ENCODE measurements around the gene C19orf12. TPM values are rescaled to one million over a fixed set of nuclear protein-coding genes. Genes with fewer than 3 reads are reported as not detected.
A peak's percentile ranks its signal among the peaks of the same experiment; 100 is the strongest.

C19orf12 gene
- total and polyA plus RNA-seq, 8 donors, result 11.0 to 16.9 (median 12.2) TPM

- Histone ChIP-seq H3K36me3 (peaks cover 0 to 23% (median 5%) of the 10 kb centered on the region in 3 donors), H3K9me3 (no peaks in the 10 kb centered on the region), H3K4me1 (no peaks in the 10 kb centered on the region), H3K27me3 (no peaks in the 10 kb centered on the region), H3K4me3 (no peak overlapping the region), H3K27ac (no peak overlapping the region)
- DNase-seq, result peak in 1 of 6 donors; percentile 66
- 69 to 71% methylated on average over 19 to 20 of the region's 20 CpGs for WGBS, 2 donors
- FAIRE-seq, result no peak
- ATAC-seq, result peak in 3 of 4 donors; percentile 19 to 53 (median 44)
- intact Hi-C loops (cut with DNase I), result loop anchor here in 1 of 3 donors (10.0 kb wide), 1 partner anchor 64 kb away; no protein-coding TSS in a partner anchor
- TF ChIP-seq CTCF (IDR thresholded peaks at IDR 0.05), result no peak
These were observed 36.5 kb downstream of the C19orf12 start for GRCh38 chr19:29678484-29679106.

GRCh38 chr19:29677001-29677817, 37.9 kb downstream of the C19orf12 start:
- peak in 1 of 6 donors; percentile 34 for DNase-seq
- peaks cover 0 to 23% (median 5%) of the 10 kb centered on the region in 3 donors for H3K36me3 ChIP-seq

GRCh38 chr19:29676586-29676985, 38.5 kb downstream of the C19orf12 start:
- TF ChIP-seq CTCF (IDR thresholded peaks at IDR 0.05), result no peak
- Histone ChIP-seq H3K4me3 (no peak overlapping the region), H3K27me3 (no peaks in the 10 kb centered on the region), H3K9me3 (no peaks in the 10 kb centered on the region), H3K4me1 (no peaks in the 10 kb centered on the region), H3K27ac (peak overlapping the region in 2 of 4 donors; percentile 18 to 33), H3K36me3 (peaks cover 0 to 23% (median 5%) of the 10 kb centered on the region in 3 donors)
- DNase-seq (no peak), FAIRE-seq (no peak), ATAC-seq (peak in 3 of 4 donors; percentile 17 to 55 (median 36))
- WGBS, 2 donors, result 44 to 58% methylated on average over 8 of the region's 8 CpGs
- intact Hi-C loops (cut with DNase I), result loop anchor here in 1 of 3 donors (10.0 kb wide), 1 partner anchor 62 kb away; no protein-coding TSS in a partner anchor

More at GRCh38 chr19:29677001-29677817, 37.9 kb downstream of the C19orf12 start:
- ATAC-seq (no peak), FAIRE-seq (no peak)
- H3K27me3 ChIP-seq, result no peaks in the 10 kb centered on the region
- no peak for TF ChIP-seq CTCF (IDR thresholded peaks at IDR 0.05)
- H3K4me1 ChIP-seq, result no peaks in the 10 kb centered on the region
- H3K27ac ChIP-seq, result peak overlapping the region in 2 of 4 donors; percentile 18 to 33
- 82 to 85% methylated on average over 20 to 23 of the region's 23 CpGs for WGBS, 2 donors
- intact Hi-C loops (cut with DNase I), result loop anchor here in 1 of 3 donors (10.0 kb wide), 1 partner anchor 62 kb away; no protein-coding TSS in a partner anchor
- H3K4me3 ChIP-seq, result no peak overlapping the region
- H3K9me3 ChIP-seq, result no peaks in the 10 kb centered on the region

GRCh38 chr19:29675650-29676186, 39.3 kb downstream of the C19orf12 start:
- DNase-seq (no peak), FAIRE-seq (no peak), ATAC-seq (no peak)
- intact Hi-C loops (cut with DNase I), result loop anchor here in 1 of 3 donors (10.0 kb wide), 1 partner anchor 61 kb away; no protein-coding TSS in a partner anchor
- H3K9me3 ChIP-seq, result no peaks in the 10 kb centered on the region
- no peak overlapping the region for H3K4me3 ChIP-seq
- WGBS, 2 donors, result 82 to 89% methylated on average over 13 of the region's 13 CpGs
- H3K27me3 ChIP-seq, result no peaks in the 10 kb centered on the region
- H3K4me1 ChIP-seq, result no peaks in the 10 kb centered on the region
- H3K27ac ChIP-seq, result peak overlapping the region in 1 of 4 donors; percentile 33
- TF ChIP-seq CTCF (IDR thresholded peaks at IDR 0.05), result no peak
- H3K36me3 ChIP-seq, result peaks cover 0 to 23% (median 5%) of the 10 kb centered on the region in 3 donors
